ENCODE measurements around the gene MTCP1.

MTCP1 gene

GRCh38 chrX:155070663-155070974 is 317 bp downstream of the MTCP1 start:
- Histone ChIP-seq H3K4me1 (ENCODE audit: control insufficient read depth in 1 of 2, insufficient read depth in 1 of 2, low read depth in 1 of 2, low read length in 1 of 2) (peaks cover 18 to 23% of the 10 kb centered on the region in 2 experiments), H3K27me3 (no peaks in the 10 kb centered on the region), H3K36me3 (peaks cover under 1% of the 10 kb centered on the region), H3K9me3 (no peaks in the 10 kb centered on the region), H3K27ac (peak overlapping the region; percentile 93), H3K4me3 (ENCODE audit: low read depth in 1 of 2, low read length in 1 of 2) (peak overlapping the region; percentile 65 to 70)
- TF ChIP-seq CTCF (IDR thresholded peaks at IDR 0.05) = no peak

- no peak overlapping the region for H3K27ac ChIP-seq
- H3K4me1 ChIP-seq (ENCODE audit: control insufficient read depth in 1 of 2, insufficient read depth in 1 of 2, low read depth in 1 of 2, low read length in 1 of 2) = peaks cover 18 to 23% of the 10 kb centered on the region in 2 experiments
- H3K4me3 ChIP-seq (ENCODE audit: low read depth in 1 of 2, low read length in 1 of 2) = peak overlapping the region; percentile 65 to 70
- H3K36me3 ChIP-seq = no peaks in the 10 kb centered on the region
- no peak for TF ChIP-seq CTCF (IDR thresholded peaks at IDR 0.05)
- no peaks in the 10 kb centered on the region for H3K27me3 ChIP-seq
- H3K9me3 ChIP-seq = no peaks in the 10 kb centered on the region
Measured at GRCh38 chrX:155070038-155070437, 898 bp downstream of the MTCP1 start.

GRCh38 chrX:155069414-155069813 is 1.5 kb downstream of the MTCP1 start:
- Histone ChIP-seq H3K27ac (no peak overlapping the region), H3K9me3 (no peaks in the 10 kb centered on the region), H3K4me1 (ENCODE audit: control insufficient read depth in 1 of 2, insufficient read depth in 1 of 2, low read depth in 1 of 2, low read length in 1 of 2) (peaks cover 18 to 23% of the 10 kb centered on the region in 2 experiments), H3K27me3 (no peaks in the 10 kb centered on the region), H3K4me3 (ENCODE audit: low read depth in 1 of 2, low read length in 1 of 2) (no peak overlapping the region), H3K36me3 (no peaks in the 10 kb centered on the region)
- no peak for TF ChIP-seq CTCF (IDR thresholded peaks at IDR 0.05)

- H3K27ac ChIP-seq = no peak overlapping the region
- no peaks in the 10 kb centered on the region for H3K9me3 ChIP-seq
- no peak for TF ChIP-seq CTCF (IDR thresholded peaks at IDR 0.05)
- H3K4me3 ChIP-seq (ENCODE audit: low read depth in 1 of 2, low read length in 1 of 2) = no peak overlapping the region
- no peaks in the 10 kb centered on the region for H3K36me3 ChIP-seq
- peaks cover 18 to 23% of the 10 kb centered on the region in 2 experiments for H3K4me1 ChIP-seq (ENCODE audit: control insufficient read depth in 1 of 2, insufficient read depth in 1 of 2, low read depth in 1 of 2, low read length in 1 of 2)
- H3K27me3 ChIP-seq = no peaks in the 10 kb centered on the region
Measured at GRCh38 chrX:155068165-155068564, 2.8 kb downstream of the MTCP1 start.

- H3K9me3 ChIP-seq = no peaks in the 10 kb centered on the region
- peaks cover 4 to 5% of the 10 kb centered on the region in 2 experiments for H3K4me1 ChIP-seq (ENCODE audit: control insufficient read depth in 1 of 2, insufficient read depth in 1 of 2, low read depth in 1 of 2, low read length in 1 of 2)
- TF ChIP-seq CTCF (IDR thresholded peaks at IDR 0.05) = no peak
- H3K36me3 ChIP-seq = no peaks in the 10 kb centered on the region
- no peak overlapping the region for H3K27ac ChIP-seq
- no peaks in the 10 kb centered on the region for H3K27me3 ChIP-seq
- no peak overlapping the region for H3K4me3 ChIP-seq (ENCODE audit: low read depth in 1 of 2, low read length in 1 of 2)
Measured at GRCh38 chrX:155065035-155065734, 5.8 kb downstream of the MTCP1 start.
